SK-N-SH (cell line): ENCODE measurements around the gene KIAA0513. TPM values are rescaled to one million over a fixed set of nuclear protein-coding genes. Genes with fewer than 3 reads are reported as not detected.

Experiments used
- CTCF ChIA-PET: fragments of 300-600, 350-600 bp; formaldehyde crosslinking; extraction: SDS; loops from one replicate; lab custom pipeline; 2021; lab: Yijun Ruan, JAX
- POLR2A ChIA-PET: fragments of 350-600 bp; sonication (Branson Sonifier 250); formaldehyde crosslinking; extraction: SDS; loops from one replicate; lab custom pipeline; 2020; ENCODE audit warnings: antibody characterized with exemption, inconsistent platforms; lab: Yijun Ruan, JAX
- DNase-seq: peaks from one replicate; pipeline ENCODE4 v3.0.0; 2012
- H2AFZ ChIP-seq: fragments of 200-600 bp; sonication (generic); 2 replicates; pipeline ENCODE4 v1.8.1; 2016; ENCODE audit warnings: antibody characterized with exemption, mild to moderate bottlenecking, low read depth
- H3F3A ChIP-seq: fragments of 200-600 bp; sonication (generic); replicated peaks from 2 replicates; pipeline ENCODE3; 2016; ENCODE audit warnings: antibody characterized with exemption, mild to moderate bottlenecking; ENCODE audit not compliant: insufficient read depth
- H3K27ac ChIP-seq, 2 experiments: fragments of 200-500 bp in 1 of 2; fragments of 200-600 bp in 1 of 2; sonication (Bioruptor generic) in 1 of 2; sonication (generic), shearing (Covaris generic) in 1 of 2; 2 replicates each; pipeline versions ENCODE4 v1.5.1 to v1.6.1; 2014 to 2016; ENCODE audit warnings: low read depth in 2 of 2, inconsistent platforms in 1 of 2, low read length in 1 of 2, mild to moderate bottlenecking in 1 of 2, mixed read lengths in 1 of 2
- H3K27me3 ChIP-seq: fragments of 200-600 bp; sonication (generic), shearing (Covaris generic); 2 replicates; pipeline ENCODE4 v1.6.1; 2016; ENCODE audit warnings: mixed run types; ENCODE audit not compliant: insufficient read depth
- H3K36me3 ChIP-seq, 2 experiments: fragments of 200-500 bp in 1 of 2; fragments of 200-600 bp in 1 of 2; sonication (Bioruptor generic) in 1 of 2; sonication (generic) in 1 of 2; replicated peaks in 1 of 2; 2 replicates each; pipeline versions ENCODE3 to v1.5.1; 2014 to 2016; ENCODE audit warnings: low read length in 1 of 2, mild to moderate bottlenecking in 1 of 2; ENCODE audit not compliant: insufficient read depth in 2 of 2, control insufficient read depth in 1 of 2
- H3K4me1 ChIP-seq, 2 experiments: fragments of 200-500 bp in 1 of 2; fragments of 200-600 bp in 1 of 2; sonication (Bioruptor generic) in 1 of 2; sonication (generic), shearing (Covaris generic) in 1 of 2; 2 replicates each; pipeline versions ENCODE4 v1.5.1 to v1.6.1; 2014 to 2016; ENCODE audit warnings: low read depth in 1 of 2, low read length in 1 of 2, mixed run types in 1 of 2; ENCODE audit not compliant: insufficient read depth in 2 of 2, control insufficient read depth in 1 of 2
- H3K4me2 ChIP-seq: fragments of 200-600 bp; sonication (generic), shearing (Covaris generic); 2 replicates; pipeline ENCODE4 v1.6.1; 2017; ENCODE audit warnings: mixed run types
- H3K4me3 ChIP-seq, 2 experiments: fragments of 200-500 bp in 1 of 2; fragments of 200-600 bp in 1 of 2; sonication (Bioruptor generic) in 1 of 2; sonication (generic), shearing (Covaris generic) in 1 of 2; 2 replicates each; pipeline versions ENCODE4 v1.5.1 to v1.8.1; 2014 to 2016; ENCODE audit warnings: low read depth in 2 of 2, inconsistent platforms in 1 of 2, low read length in 1 of 2, mild to moderate bottlenecking in 1 of 2, mixed read lengths in 1 of 2, moderate library complexity in 1 of 2
- H3K79me2 ChIP-seq: fragments of 200-600 bp; sonication (generic); 2 replicates; pipeline ENCODE4 v1.8.1; 2017; ENCODE audit warnings: mild to moderate bottlenecking; ENCODE audit not compliant: insufficient read depth
- H3K9ac ChIP-seq: fragments of 200-600 bp; sonication (generic); 2 replicates; pipeline ENCODE4 v1.6.1; 2017; ENCODE audit warnings: mixed run types
- H3K9me2 ChIP-seq: fragments of 200-600 bp; sonication (generic); 2 replicates; pipeline ENCODE4 v1.6.1; 2017; ENCODE audit warnings: mixed run types
- H3K9me3 ChIP-seq: fragments of 200-600 bp; sonication (generic); 2 replicates; pipeline ENCODE4 v1.6.1; 2017; ENCODE audit warnings: mixed run types, mild to moderate bottlenecking, moderate library complexity
- H4K20me1 ChIP-seq: fragments of 200-600 bp; sonication (generic); 2 replicates; pipeline ENCODE4 v1.6.1; 2017; ENCODE audit warnings: mild to moderate bottlenecking, mixed run types; ENCODE audit not compliant: insufficient read depth
- ELF1 ChIP-seq: IDR thresholded peaks from 2 replicates; pipeline ENCODE4 v1.4.0; 2012
- FOXJ3 ChIP-seq: sonication (generic); formaldehyde crosslinking; IDR thresholded peaks from 2 replicates; pipeline ENCODE4 v1.5.1; 2020; ENCODE audit warnings: mild to moderate bottlenecking, missing genetic modification reagents
- GABPA ChIP-seq: IDR thresholded peaks from 2 replicates; pipeline ENCODE4 v1.4.0; 2012; ENCODE audit warnings: low read depth, mild to moderate bottlenecking
- MEF2A ChIP-seq: IDR thresholded peaks from 2 replicates; pipeline ENCODE4 v1.4.0; 2012; ENCODE audit warnings: low read depth, borderline replicate concordance
- NFIC ChIP-seq: IDR thresholded peaks from 2 replicates; pipeline ENCODE4 v1.4.0; 2012; ENCODE audit warnings: borderline replicate concordance
- POLR2AphosphoS5 ChIP-seq: IDR thresholded peaks from 2 replicates; pipeline ENCODE4 v1.6.1; 2012; ENCODE audit warnings: low read depth, low read length
- RAD21 ChIP-seq: IDR thresholded peaks from 2 replicates; pipeline ENCODE4 v1.6.1; 2012; ENCODE audit warnings: mild to moderate bottlenecking, low read length
- SIN3A ChIP-seq: IDR thresholded peaks from 2 replicates; pipeline ENCODE4 v1.6.1; 2012; ENCODE audit warnings: low read depth, mild to moderate bottlenecking, low read length, moderate library complexity, borderline replicate concordance
- SMC3 ChIP-seq: IDR thresholded peaks from 2 replicates; pipeline ENCODE4 v1.6.1; 2012; ENCODE audit warnings: low read depth, low read length, improper control_type of control experiment
- WGBS: methylation state at CpG from one replicate; pipeline ENCODE4 v1.1.6; 2017; ENCODE audit warnings: low lambda C conversion rate; 5-methylcytosine and 5-hydroxymethylcytosine counted together
- polyA plus RNA-seq, 3 experiments: library from polyadenylated mRNA; depleted of rRNA; stranded (reverse); fragments of >200 nt; gene quantifications; 2 replicates each; pipeline ENCODE4 v1.2.3, GENCODE V29; 2012
- TF ChIP-seq, protein P1 (sequence below): IDR thresholded peaks from 2 replicates; pipeline ENCODE4 v1.4.0; 2012; ENCODE audit warnings: low read depth
- TF ChIP-seq, protein P2 (sequence below): IDR thresholded peaks from 2 replicates; pipeline ENCODE4; 2012

The KIAA0513 gene
- polyA plus RNA-seq, 1 of the 3 experiments (the other 2 are of a cell fraction): 6.5 TPM

DNA sequence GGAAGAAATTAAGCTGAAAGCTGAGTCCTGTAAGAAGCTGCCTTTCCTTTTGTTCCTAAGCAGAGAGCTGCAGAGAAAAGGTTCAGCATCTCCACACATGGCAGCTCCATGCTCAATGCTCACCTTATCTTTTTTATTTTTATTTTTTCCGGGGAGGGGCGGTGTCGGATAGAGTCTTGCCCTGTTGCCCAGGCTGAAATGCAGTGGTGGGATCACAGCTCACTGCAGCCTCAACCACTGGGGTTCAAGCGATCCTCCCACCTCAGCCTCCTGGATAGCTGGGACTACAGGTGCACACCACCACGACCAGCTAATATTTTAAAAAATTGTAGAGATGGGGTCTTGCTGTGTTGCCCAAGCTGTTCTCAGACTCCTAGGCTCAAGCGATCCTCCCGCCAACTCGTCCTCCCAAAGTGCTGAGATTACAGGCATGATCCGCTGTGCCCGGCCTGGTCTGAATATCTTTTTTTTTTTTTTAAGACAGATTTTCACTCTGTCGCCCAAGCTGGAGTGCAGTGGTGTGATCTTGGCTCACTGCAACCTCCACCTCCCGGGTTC, 112.9 kb downstream of the KIAA0513 start:
- H3K4me3 ChIP-seq: no peak overlapping the region
- no peaks in the 10 kb centered on the region for H3K9me2 ChIP-seq
- no peak for DNase-seq
- H3K27ac ChIP-seq: no peak overlapping the region
- H3K9me3 ChIP-seq: no peaks in the 10 kb centered on the region
- H3K4me2 ChIP-seq: no peak overlapping the region
- ChIA-PET POLR2A (interaction anchor here (1.0 to 1.4 kb wide), 2 partner anchors 14 to 17 kb away, joined by 3 to 4 read pairs; no protein-coding TSS in a partner anchor), CTCF (interaction anchor here (0.8 to 3.1 kb wide), 5 partner anchors 11 to 476 kb away, joined by 3 to 14 read pairs (median 3); no protein-coding TSS in a partner anchor)
- no peaks in the 10 kb centered on the region for H3K27me3 ChIP-seq
- H2AFZ ChIP-seq: no peak overlapping the region
- no peaks in the 10 kb centered on the region for H3K79me2 ChIP-seq
- TF ChIP-seq MEF2A: no peak
- H3K36me3 ChIP-seq: no peaks in the 10 kb centered on the region
- H3K4me1 ChIP-seq: peaks cover 0 to 36% of the 10 kb centered on the region in 2 experiments; a peak in 3 of 4 replicates
- H4K20me1 ChIP-seq: no peaks in the 10 kb centered on the region
- no peak overlapping the region for H3K9ac ChIP-seq
- 84% methylated on average over 12 of the region's 12 CpGs for WGBS
- no peaks in the 10 kb centered on the region for H3F3A ChIP-seq

DNA sequence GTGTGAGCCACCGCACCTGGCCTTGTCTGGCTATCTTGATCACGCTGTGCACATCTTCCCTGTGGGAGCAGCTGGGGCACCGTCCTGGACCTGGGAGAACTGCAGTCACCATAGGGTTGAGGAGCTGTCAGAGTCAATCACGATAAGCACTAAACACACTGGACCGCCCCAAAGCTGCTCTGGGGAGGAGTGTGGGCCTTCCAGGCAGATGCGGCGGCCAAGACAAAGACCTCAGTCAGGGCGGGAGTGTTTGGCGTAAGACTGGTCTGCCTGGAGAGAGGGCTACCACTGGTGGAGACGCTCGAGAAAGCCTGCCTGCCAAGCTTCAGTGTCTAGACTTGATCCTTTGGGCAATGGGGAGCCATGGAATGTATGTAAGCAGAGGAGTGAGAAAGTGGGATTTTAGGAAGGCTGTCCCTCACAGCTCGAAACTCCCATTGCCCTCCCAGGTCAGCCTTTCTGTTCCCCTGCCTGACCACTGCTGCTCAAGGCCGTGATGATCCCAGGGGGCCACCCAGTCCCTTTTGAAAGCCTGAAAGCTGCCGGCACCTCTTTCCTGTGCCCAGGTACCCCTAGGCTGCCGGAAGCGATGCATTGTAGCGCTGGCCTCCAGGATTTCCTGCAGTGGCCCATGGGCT, 114.0 kb downstream of the KIAA0513 start:
- CTCF ChIA-PET: interaction anchor here (1.2 to 3.1 kb wide), 4 partner anchors 10 to 474 kb away, joined by 3 to 14 read pairs (median 7); no protein-coding TSS in a partner anchor
- DNase-seq: no peak
- Histone ChIP-seq H3K9ac (no peak overlapping the region), H3F3A (no peaks in the 10 kb centered on the region), H2AFZ (no peak overlapping the region), H3K27me3 (no peaks in the 10 kb centered on the region), H3K27ac (no peak overlapping the region), H3K4me3 (no peak overlapping the region), H3K9me2 (no peaks in the 10 kb centered on the region), H3K79me2 (no peaks in the 10 kb centered on the region), H3K36me3 (no peaks in the 10 kb centered on the region)
- POLR2A ChIA-PET: interaction anchor here (0.6 kb wide), 1 partner anchor 107 kb away, joined by 3 read pairs; no protein-coding TSS in a partner anchor
- WGBS: 94% methylated on average over 12 of the region's 17 CpGs
- TF ChIP-seq NFIC: no peak
- TF ChIP-seq GABPA: no peak
- TF ChIP-seq, protein P1, sequence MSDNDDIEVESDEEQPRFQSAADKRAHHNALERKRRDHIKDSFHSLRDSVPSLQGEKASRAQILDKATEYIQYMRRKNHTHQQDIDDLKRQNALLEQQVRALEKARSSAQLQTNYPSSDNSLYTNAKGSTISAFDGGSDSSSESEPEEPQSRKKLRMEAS: no peak
- TF ChIP-seq, protein P2, sequence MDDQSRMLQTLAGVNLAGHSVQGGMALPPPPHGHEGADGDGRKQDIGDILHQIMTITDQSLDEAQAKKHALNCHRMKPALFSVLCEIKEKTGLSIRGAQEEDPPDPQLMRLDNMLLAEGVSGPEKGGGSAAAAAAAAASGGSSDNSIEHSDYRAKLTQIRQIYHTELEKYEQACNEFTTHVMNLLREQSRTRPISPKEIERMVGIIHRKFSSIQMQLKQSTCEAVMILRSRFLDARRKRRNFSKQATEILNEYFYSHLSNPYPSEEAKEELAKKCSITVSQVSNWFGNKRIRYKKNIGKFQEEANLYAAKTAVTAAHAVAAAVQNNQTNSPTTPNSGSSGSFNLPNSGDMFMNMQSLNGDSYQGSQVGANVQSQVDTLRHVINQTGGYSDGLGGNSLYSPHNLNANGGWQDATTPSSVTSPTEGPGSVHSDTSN: no peak
- TF ChIP-seq SIN3A: no peak
- no peak for TF ChIP-seq RAD21
- TF ChIP-seq POLR2AphosphoS5: no peak
- no peak for TF ChIP-seq SMC3
- TF ChIP-seq ELF1: no peak
- no peak for TF ChIP-seq FOXJ3 (CRISPR knock-in tag)
- TF ChIP-seq, all 33 proteins: peak for 0
- H3K4me2 ChIP-seq: no peak overlapping the region
- H4K20me1 ChIP-seq: no peaks in the 10 kb centered on the region
- H3K4me1 ChIP-seq: peaks cover 0 to 40% of the 10 kb centered on the region in 2 experiments; a peak in 3 of 4 replicates
- H3K9me3 ChIP-seq: no peaks in the 10 kb centered on the region
